HG03095 (cell line): ENCODE data around the gene KRT13.

Experiments
- ATAC-seq: cut with Tn5 transposase; IDR thresholded peaks from one replicate; pipeline ENCODE4 v1.9.1; 2021; ENCODE audit warnings: moderate library complexity; ENCODE audit not compliant: unreplicated experiment

The KRT13 gene

GRCh38 chr17:41537990-41538389 is 32.6 kb upstream of the KRT13 start:
- no peak for ATAC-seq

- ATAC-seq = no peak
These were observed 32.2 kb upstream of the KRT13 start for GRCh38 chr17:41537614-41537954.

GRCh38 chr17:41536741-41537613 is 31.6 kb upstream of the KRT13 start:
- ATAC-seq = no peak

- ATAC-seq = no peak
These were observed 30.5 kb upstream of the KRT13 start for GRCh38 chr17:41535764-41536481.

GRCh38 chr17:41534899-41535546 is 29.6 kb upstream of the KRT13 start:
- ATAC-seq = no peak

GRCh38 chr17:41533613-41534012 is 28.2 kb upstream of the KRT13 start:
- no peak for ATAC-seq

- ATAC-seq = no peak
These were observed 27.6 kb upstream of the KRT13 start for GRCh38 chr17:41532947-41533570.

- no peak for ATAC-seq
These were observed 26.6 kb upstream of the KRT13 start for GRCh38 chr17:41531993-41532392.

GRCh38 chr17:41530062-41531048 is 24.9 kb upstream of the KRT13 start:
- no peak for ATAC-seq

- no peak for ATAC-seq
These were observed 24.1 kb upstream of the KRT13 start for GRCh38 chr17:41529491-41529915.

- ATAC-seq = no peak
These were observed 23.5 kb upstream of the KRT13 start for GRCh38 chr17:41528959-41529353.

GRCh38 chr17:41527063-41528023 is 21.9 kb upstream of the KRT13 start:
- no peak for ATAC-seq

- no peak for ATAC-seq
These were observed 18.8 kb upstream of the KRT13 start for GRCh38 chr17:41524261-41524660.

GRCh38 chr17:41523787-41524186 is 18.4 kb upstream of the KRT13 start:
- no peak for ATAC-seq

GRCh38 chr17:41523225-41523593 is 17.8 kb upstream of the KRT13 start:
- ATAC-seq = no peak

GRCh38 chr17:41522301-41523224 is 17.2 kb upstream of the KRT13 start:
- ATAC-seq = no peak

GRCh38 chr17:41521574-41522261 is 16.3 kb upstream of the KRT13 start:
- ATAC-seq = no peak
